ENCODE data around the gene CEP76. TPM values are rescaled to one million over a fixed set of nuclear protein-coding genes. Genes with fewer than 3 reads are reported as not detected.
A peak's percentile ranks its signal among the peaks of the same experiment; 100 is the strongest.

The CEP76 gene
- total RNA-seq, 1 experiment from 2014 or later, result 31.3 TPM

- no peak for DNase-seq (ENCODE audit: low spot score)
These were observed 8.9 kb upstream of the CEP76 start for GRCh38 chr18:12711446-12711845.

- peak; percentile 44 for DNase-seq (ENCODE audit: low spot score)
These were observed 1.1 kb upstream of the CEP76 start for GRCh38 chr18:12703664-12704063.

DNA sequence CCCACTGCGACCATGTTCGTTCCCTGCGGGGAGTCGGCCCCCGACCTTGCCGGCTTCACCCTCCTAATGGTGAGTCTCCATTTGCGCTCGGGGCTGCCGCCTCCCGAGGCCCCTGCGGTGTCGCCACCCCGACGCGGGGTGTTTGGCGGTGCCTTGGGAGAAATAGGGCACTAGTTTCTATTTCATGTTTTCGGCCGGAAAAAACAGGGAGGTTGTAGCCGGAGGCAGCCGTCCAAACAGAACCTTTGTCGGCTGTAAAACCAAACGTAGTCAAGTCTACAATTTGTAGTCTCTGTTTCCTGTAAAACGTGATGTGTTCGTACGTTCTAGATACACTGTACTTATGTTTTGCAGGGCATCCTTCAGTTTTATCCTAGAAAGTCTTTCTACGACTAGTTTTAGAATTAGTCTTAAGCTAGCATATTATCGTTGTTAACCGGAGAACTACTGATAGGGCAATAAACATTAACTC is 609 bp upstream of the CEP76 start:
- DNase-seq (ENCODE audit: low spot score), result no peak

- peak; percentile 60 for DNase-seq (ENCODE audit: low spot score)
These were observed 1.4 kb downstream of the CEP76 start for GRCh38 chr18:12701161-12701560.

DNA sequence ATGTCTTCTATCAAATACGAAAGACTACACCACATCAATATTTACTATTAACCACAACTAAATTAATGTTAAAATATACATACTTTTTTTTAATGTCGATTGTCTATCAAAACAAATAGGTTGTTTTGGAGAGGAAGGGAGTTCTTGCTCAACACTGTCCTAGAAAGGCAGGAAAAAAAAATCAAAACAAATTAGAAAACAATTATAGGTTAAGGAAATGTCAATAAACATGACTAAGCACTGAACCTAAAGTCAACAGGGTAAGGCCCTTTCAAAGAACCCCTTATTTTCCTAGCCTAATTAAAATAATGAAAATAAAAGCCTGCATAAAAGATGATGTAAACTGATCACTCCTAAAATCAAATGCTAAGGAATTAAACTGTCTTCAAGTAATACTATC is 2.8 kb downstream of the CEP76 start:
- DNase-seq (ENCODE audit: low spot score), result no peak

GRCh38 chr18:12694032-12694431 is 8.5 kb downstream of the CEP76 start:
- DNase-seq (ENCODE audit: low spot score), result peak; percentile 91

DNA sequence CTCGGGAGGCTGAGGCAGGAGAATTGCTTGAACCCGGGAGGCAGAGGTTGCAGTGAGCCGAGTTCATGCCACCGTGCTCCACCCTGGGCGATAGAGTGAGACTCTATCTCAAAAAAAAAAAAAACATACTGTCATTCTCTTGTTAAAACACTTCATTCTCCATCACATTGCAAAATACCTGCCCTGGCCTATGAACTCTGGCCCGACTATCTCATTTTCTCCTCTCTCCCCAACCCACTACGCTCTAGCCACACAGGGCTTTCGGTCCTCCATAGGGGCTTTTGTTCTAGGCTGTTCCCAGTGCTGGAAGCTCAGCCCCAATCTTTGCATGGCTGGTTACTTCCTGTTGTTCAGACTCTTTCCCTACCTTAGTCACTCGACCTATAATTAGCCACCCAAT is 10.3 kb downstream of the CEP76 start:
- DNase-seq (ENCODE audit: low spot score), result no peak

- no peak for DNase-seq (ENCODE audit: low spot score)
These were observed 13.2 kb downstream of the CEP76 start for GRCh38 chr18:12689256-12689850.

DNA sequence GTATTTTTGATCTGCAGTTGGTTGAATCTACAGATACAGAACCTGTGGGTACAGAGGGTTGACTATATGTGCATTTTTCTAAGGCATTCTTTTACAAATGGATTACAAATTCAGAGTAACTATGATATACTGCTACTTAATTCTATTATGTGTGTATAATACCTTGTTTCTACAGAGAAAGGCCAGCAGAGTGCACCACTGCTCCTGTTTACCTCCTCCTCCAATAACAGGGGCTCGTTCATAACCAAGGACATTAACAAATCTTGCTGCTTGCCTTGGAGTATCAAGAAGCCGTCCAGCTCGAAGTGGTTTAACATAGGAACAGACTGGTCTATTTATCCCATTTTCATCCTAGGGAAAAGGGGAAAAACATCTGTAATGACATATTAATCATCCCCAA is 16.4 kb downstream of the CEP76 start:
- peak; percentile 59 for DNase-seq (ENCODE audit: low spot score)

GRCh38 chr18:12679183-12679786 is 23.2 kb downstream of the CEP76 start:
- peak; percentile 62 for DNase-seq (ENCODE audit: low spot score)

DNA sequence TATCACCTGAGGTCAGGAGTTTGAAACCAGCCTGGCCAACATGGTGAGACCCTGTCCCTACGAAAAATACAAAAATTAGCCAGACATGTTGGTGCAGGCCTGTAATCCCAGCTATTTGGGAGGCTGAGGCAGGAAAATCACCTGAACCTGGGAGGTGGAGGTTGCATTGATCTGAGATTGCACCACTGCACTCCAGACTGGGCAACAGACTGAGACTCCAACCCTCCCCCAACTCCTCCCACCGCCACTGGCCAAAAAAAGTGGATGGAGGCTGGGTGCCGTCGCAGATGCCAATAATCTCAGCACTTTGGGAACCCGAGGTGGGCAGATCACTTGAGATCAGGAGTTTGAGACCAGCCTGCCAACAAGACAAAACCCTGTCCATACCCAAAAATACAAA is 34.5 kb downstream of the CEP76 start:
- no peak for DNase-seq (ENCODE audit: low spot score)

DNA sequence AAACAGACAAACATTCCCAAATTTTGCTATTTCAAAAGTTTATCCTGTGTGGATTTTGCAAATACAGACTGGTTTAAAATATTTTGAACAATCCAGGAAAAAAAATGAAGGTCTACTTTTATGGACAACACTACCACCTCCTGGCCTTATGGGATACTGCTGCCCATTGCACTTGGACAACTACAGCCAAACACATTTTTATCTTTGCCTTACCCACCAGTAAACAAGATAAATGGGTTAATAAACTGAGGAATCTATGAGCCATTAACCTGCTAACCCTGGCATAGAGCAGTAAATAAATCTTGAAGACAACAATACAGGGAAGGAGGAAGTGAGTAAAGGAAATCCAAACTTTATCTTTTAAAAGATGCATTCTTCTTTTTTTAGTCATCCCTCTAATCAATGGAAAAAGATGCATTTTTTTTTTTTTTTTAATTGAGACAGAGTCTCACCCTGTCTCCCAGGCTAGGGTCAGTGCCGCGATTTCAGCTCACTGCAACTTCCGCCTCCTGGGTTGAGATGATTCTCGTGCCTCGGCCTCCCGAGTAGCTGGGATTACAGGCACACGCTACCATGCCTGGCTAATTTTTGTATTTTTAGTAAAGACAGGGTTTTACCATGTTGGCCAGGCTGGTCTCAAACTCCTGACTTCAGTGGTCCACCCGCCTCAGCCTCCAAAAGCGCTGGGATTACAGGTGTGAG is 42.5 kb downstream of the CEP76 start:
- peak; percentile 84 for DNase-seq (ENCODE audit: low spot score)

GRCh38 chr18:12658426-12659138 is 43.9 kb downstream of the CEP76 start:
- DNase-seq (ENCODE audit: low spot score), result no peak

- peak; percentile 51 for DNase-seq (ENCODE audit: low spot score)
These were observed 44.7 kb downstream of the CEP76 start, which contains the start of gene SPIRE1 for GRCh38 chr18:12657684-12658425. Gene SPIRE1 (minus strand): TSS chr18:12658107. CDS start chr18:12657866, 241 bp downstream.

- no peak for DNase-seq (ENCODE audit: low spot score)
These were observed 45.4 kb downstream of the CEP76 start for GRCh38 chr18:12656938-12657683.

DNA sequence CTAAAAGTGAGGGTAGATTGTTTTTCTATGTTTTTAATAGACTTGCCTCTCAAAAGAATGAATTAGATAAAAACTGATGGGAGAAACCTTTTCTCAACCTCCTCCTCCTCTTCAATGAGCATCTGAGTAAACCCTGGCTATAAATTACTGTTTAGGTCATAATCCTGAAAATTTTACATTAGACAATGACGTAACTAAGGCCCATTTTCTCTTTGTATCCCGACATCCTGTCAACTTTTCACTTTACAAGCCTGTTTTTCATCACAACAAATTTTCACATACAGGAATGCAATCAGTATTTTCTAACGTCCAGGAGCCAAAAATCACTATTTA is 46.0 kb downstream of the CEP76 start:
- DNase-seq (ENCODE audit: low spot score), result no peak

GRCh38 chr18:12654971-12655370 is 47.6 kb downstream of the CEP76 start:
- DNase-seq (ENCODE audit: low spot score), result no peak

- no peak for DNase-seq (ENCODE audit: low spot score)
These were observed 49.6 kb downstream of the CEP76 start for GRCh38 chr18:12652861-12653401.

- DNase-seq (ENCODE audit: low spot score), result no peak
These were observed 50.9 kb downstream of the CEP76 start for GRCh38 chr18:12651651-12652050.

- DNase-seq (ENCODE audit: low spot score), result no peak
These were observed 54.8 kb downstream of the CEP76 start for GRCh38 chr18:12647773-12648172.

All from HT-29 (cell line).